Activated CD8-positive, alpha-beta memory T cell treated with anti-CD3 and anti-CD28 coated beads, Interleukin-2, amount 50 U/mL, for 24 hours (primary cell): ENCODE data around the gene CEP250.

Experiments
- DNase-seq: peaks from one replicate; pipeline ENCODE4 v3.0.0-alpha.2; 2020; ENCODE audit errors: extremely low read depth

The CEP250 gene

GRCh38 chr20:35562541-35563110 is 107.2 kb downstream of the CEP250 start:
- no peak for DNase-seq

- DNase-seq: no peak
Measured at GRCh38 chr20:35563834-35564233, 108.4 kb downstream of the CEP250 start.

DNA sequence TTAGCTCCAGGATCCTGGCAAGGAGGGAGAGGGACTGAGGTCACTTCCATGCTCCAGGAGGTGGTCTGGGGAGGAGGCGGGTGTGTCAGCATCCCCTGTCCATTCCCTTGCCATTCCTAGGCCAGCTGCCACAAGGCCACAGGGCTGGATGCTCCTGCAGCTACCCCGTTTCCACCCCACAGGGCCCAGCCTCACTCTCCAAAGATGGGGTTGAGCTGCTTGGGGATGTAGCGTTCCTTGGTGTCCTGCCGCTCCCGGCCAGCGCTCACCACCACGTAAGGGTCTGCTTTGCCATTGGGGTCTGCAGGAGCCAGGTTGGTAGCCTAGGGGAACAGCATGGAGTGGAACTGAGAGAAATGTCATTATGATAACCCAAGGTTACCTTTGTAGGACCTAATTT is 109.5 kb downstream of the CEP250 start:
- DNase-seq: no peak

GRCh38 chr20:35568645-35569044 is 113.2 kb downstream of the CEP250 start:
- no peak for DNase-seq
